GM12878 (cell line): ENCODE results near the gene DARS1. TPM values are rescaled to one million over a fixed set of nuclear protein-coding genes. Genes with fewer than 3 reads are reported as not detected.
A peak's percentile ranks its signal among the peaks of the same experiment; 100 is the strongest.

Experiments used
- ASH2L ChIP-seq: fragments of 300-600, 200-600 bp; sonication (generic); IDR thresholded peaks from 2 replicates; pipeline ENCODE4 v1.6.1; 2017; ENCODE audit warnings: low read depth, mild to moderate bottlenecking, borderline replicate concordance
- BCLAF1 ChIP-seq: fragments of 450-650 bp; IDR thresholded peaks from 2 replicates; pipeline ENCODE4 v1.6.1; 2017; ENCODE audit warnings: antibody characterized with exemption, mild to moderate bottlenecking, moderate library complexity
- EP300 ChIP-seq, 2 experiments: fragments of 150-350 bp in 1 of 2; IDR thresholded peaks; 2 replicates each; pipeline ENCODE4 v1.6.1; 2011 to 2012; ENCODE audit warnings: low read depth in 2 of 2, low read length in 2 of 2, borderline replicate concordance in 1 of 2, improper control_type of control experiment in 1 of 2, inconsistent platforms in 1 of 2; ENCODE audit not compliant: control insufficient read depth in 1 of 2
- ESRRA ChIP-seq: IDR thresholded peaks from 2 replicates; pipeline ENCODE4 v1.6.1; 2012; ENCODE audit warnings: mild to moderate bottlenecking, low read length, improper control_type of control experiment
- HDAC2 ChIP-seq: fragments of 200-600 bp; sonication (generic); IDR thresholded peaks from 2 replicates; pipeline ENCODE4 v1.6.1; 2017
- IRF5 ChIP-seq: fragments of 450-650 bp; IDR thresholded peaks from 2 replicates; pipeline ENCODE4 v1.6.1; 2017; ENCODE audit warnings: borderline replicate concordance
- MEF2A ChIP-seq: IDR thresholded peaks from 2 replicates; pipeline ENCODE4 v1.6.1; 2011; ENCODE audit warnings: low read depth, mild to moderate bottlenecking, low read length, moderate library complexity; ENCODE audit not compliant: insufficient read depth
- NBN ChIP-seq: fragments of 450-650 bp; IDR thresholded peaks from 2 replicates; pipeline ENCODE4 v1.6.1; 2016
- NFIC ChIP-seq: IDR thresholded peaks from 2 replicates; pipeline ENCODE4 v1.6.1; 2012; ENCODE audit warnings: low read depth, mild to moderate bottlenecking, inconsistent platforms, low read length, moderate library complexity
- NFYA ChIP-seq: IDR thresholded peaks from 2 replicates; pipeline ENCODE4 v1.6.1; 2011; ENCODE audit warnings: low read depth, mild to moderate bottlenecking, low read length, improper control_type of control experiment, borderline replicate concordance
- NFYB ChIP-seq: IDR thresholded peaks from 2 replicates; pipeline ENCODE4 v1.6.1; 2011; ENCODE audit warnings: low read depth, mild to moderate bottlenecking, low read length, improper control_type of control experiment, moderate library complexity; ENCODE audit not compliant: insufficient read depth
- PBX3 ChIP-seq: IDR thresholded peaks from 2 replicates; pipeline ENCODE4 v1.6.1; 2011; ENCODE audit warnings: mild to moderate bottlenecking, low read depth, low read length, moderate library complexity; ENCODE audit not compliant: insufficient replicate concordance
- POLR2A ChIP-seq: IDR thresholded peaks from 2 replicates; pipeline ENCODE4 v1.6.1; 2011; ENCODE audit warnings: low read depth, mild to moderate bottlenecking, low read length
- POU2F2 ChIP-seq: IDR thresholded peaks from 3 replicates; pipeline ENCODE4 v1.6.1; 2011; ENCODE audit warnings: low read depth, mild to moderate bottlenecking, low read length, borderline replicate concordance
- RB1 ChIP-seq: fragments of 450-650 bp; formaldehyde crosslinking; IDR thresholded peaks from 2 replicates; pipeline ENCODE4 v1.6.1; 2017; ENCODE audit warnings: mild to moderate bottlenecking, borderline replicate concordance
- RCOR1 ChIP-seq: conservative IDR thresholded peaks from 2 replicates; pipeline ENCODE4 v1.6.1; 2012; ENCODE audit warnings: low read depth, low read length, improper control_type of control experiment
- RFX5 ChIP-seq: IDR thresholded peaks from 2 replicates; pipeline ENCODE4 v1.6.1; 2011; ENCODE audit warnings: low read depth, low read length, improper control_type of control experiment
- SMAD1 ChIP-seq: fragments of 450-650 bp; IDR thresholded peaks from 2 replicates; pipeline ENCODE4 v1.6.1; 2018; ENCODE audit warnings: mild to moderate bottlenecking, low read depth; ENCODE audit not compliant: partially characterized antibody
- SRF ChIP-seq, 2 experiments: IDR thresholded peaks; 2 replicates each; pipeline ENCODE4 v1.6.1; 2011; ENCODE audit warnings: low read depth in 2 of 2, low read length in 2 of 2, mild to moderate bottlenecking in 1 of 2, moderate library complexity in 1 of 2
- TARDBP ChIP-seq: IDR thresholded peaks from 2 replicates; pipeline ENCODE4 v1.6.1; 2016; ENCODE audit warnings: borderline replicate concordance
- ZBED1 ChIP-seq: IDR thresholded peaks from 2 replicates; pipeline ENCODE4 v1.6.1; 2016; ENCODE audit warnings: borderline replicate concordance
- ZNF207 ChIP-seq: fragments of 450-650 bp; IDR thresholded peaks from 2 replicates; pipeline ENCODE4 v1.6.1; 2014; ENCODE audit warnings: antibody characterized with exemption, mild to moderate bottlenecking, borderline replicate concordance
- ZNF274 ChIP-seq: IDR thresholded peaks from one replicate; pipeline ENCODE4 v1.8.0; 2011; ENCODE audit not compliant: insufficient read length, insufficient read depth
- polyA plus RNA-seq, 11 experiments: library from polyadenylated mRNA; depleted of rRNA in 4 of 11; unstranded in 6 of 11; stranded (reverse) in 5 of 11; fragments of >200 nt; fragmentation: Nextera tagmentation in 4 of 11; fragmentation: Illumina TruSeq in 1 of 11; extraction: Ambion mirVana in 4 of 11; extraction: Trizol in 1 of 11; gene quantifications; 1 replicate in 1 of 11; 2 replicates in 10 of 11; pipeline versions ENCODE4 v1.2.1 to v1.2.3, GENCODE V29; 2011 to 2016; ENCODE audit warnings: inconsistent platforms in 2 of 11, missing spikeins in 2 of 11, low read depth in 1 of 11
- total RNA-seq, 4 experiments: library from RNA; depleted of rRNA in 3 of 4; stranded (reverse); fragments of >200 nt in 3 of 4; fragmentation: Illumina TruSeq in 1 of 4; extraction: Trizol in 1 of 4; gene quantifications; 2 replicates each; pipeline versions ENCODE4 v1.2.1 to v1.2.3, GENCODE V29; 2013 to 2021
- TF ChIP-seq, protein P1 (sequence below): IDR thresholded peaks from 2 replicates; pipeline ENCODE4 v1.6.1; 2012; ENCODE audit warnings: low read depth, low read length, improper control_type of control experiment
- TF ChIP-seq, protein P2 (sequence below): IDR thresholded peaks from 2 replicates; pipeline ENCODE4 v1.6.1; 2011; ENCODE audit warnings: low read depth, low read length, improper control_type of control experiment, borderline replicate concordance

DARS1 gene
- total and polyA plus RNA-seq, 10 of the 15 experiments (the other 5 are each of a cell fraction or from before 2014, with no cell fraction given) = 91.0 to 387 (median 137) TPM

DNA sequence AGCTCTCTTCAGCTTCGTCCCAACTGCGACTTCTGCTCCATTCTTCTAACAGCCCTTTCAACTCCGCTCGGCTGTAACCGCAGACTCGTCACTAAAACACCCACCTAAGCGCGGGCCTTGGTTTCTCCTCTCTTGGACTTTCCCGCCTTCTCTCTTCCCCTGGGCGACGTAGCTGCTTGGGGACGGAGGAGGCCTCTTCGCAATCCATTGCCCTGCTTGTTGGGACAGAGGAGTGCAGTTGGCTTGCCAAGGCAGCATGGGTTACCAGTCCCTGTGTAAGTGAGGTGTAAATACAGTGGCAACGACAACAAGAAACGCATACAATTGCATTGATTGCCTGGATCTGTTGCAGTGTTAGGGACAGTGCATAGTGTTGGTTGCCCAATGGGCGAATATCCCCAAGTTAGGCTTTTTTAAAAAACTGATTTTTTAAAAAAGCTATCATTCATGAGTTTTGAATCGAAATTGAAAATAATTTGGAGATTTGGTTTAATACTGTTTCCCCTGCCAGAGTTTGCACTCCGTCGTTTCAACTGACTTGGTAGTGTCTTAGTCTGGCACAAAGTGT, 484 bp upstream of the DARS1 start (continued):
- no peak for TF ChIP-seq HDAC2
- no peak for TF ChIP-seq BCLAF1
- no peak for TF ChIP-seq RCOR1
- TF ChIP-seq ASH2L = no peak
- peak in 1 of 2 experiments; percentile 50; a peak in 1 of 4 replicates for TF ChIP-seq EP300 (IDR thresholded peaks at IDR 0.05; ENCODE audit: borderline replicate concordance in 1 of 2, control insufficient read depth in 1 of 2, low read depth in 2 of 2, low read length in 2 of 2)
- TF ChIP-seq NBN = peak; percentile 71
- no peak for TF ChIP-seq NFIC
- no peak for TF ChIP-seq TARDBP
- TF ChIP-seq POU2F2 = no peak; the same call in 2 of the 3 replicates
- no peak for TF ChIP-seq MEF2A
- no peak for TF ChIP-seq ZBED1
- TF ChIP-seq NFYA = no peak
- TF ChIP-seq NFYB = no peak
- peak; percentile 28 for TF ChIP-seq SMAD1
- TF ChIP-seq ZNF207 = no peak
- TF ChIP-seq, protein P1, sequence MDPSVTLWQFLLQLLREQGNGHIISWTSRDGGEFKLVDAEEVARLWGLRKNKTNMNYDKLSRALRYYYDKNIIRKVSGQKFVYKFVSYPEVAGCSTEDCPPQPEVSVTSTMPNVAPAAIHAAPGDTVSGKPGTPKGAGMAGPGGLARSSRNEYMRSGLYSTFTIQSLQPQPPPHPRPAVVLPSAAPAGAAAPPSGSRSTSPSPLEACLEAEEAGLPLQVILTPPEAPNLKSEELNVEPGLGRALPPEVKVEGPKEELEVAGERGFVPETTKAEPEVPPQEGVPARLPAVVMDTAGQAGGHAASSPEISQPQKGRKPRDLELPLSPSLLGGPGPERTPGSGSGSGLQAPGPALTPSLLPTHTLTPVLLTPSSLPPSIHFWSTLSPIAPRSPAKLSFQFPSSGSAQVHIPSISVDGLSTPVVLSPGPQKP = no peak
- TF ChIP-seq RFX5 = no peak
- no peak for TF ChIP-seq ZNF274
- no peak for TF ChIP-seq ESRRA
- TF ChIP-seq POLR2A = no peak
- TF ChIP-seq PBX3 = no peak
- no peak for TF ChIP-seq IRF5
- TF ChIP-seq, protein P2, sequence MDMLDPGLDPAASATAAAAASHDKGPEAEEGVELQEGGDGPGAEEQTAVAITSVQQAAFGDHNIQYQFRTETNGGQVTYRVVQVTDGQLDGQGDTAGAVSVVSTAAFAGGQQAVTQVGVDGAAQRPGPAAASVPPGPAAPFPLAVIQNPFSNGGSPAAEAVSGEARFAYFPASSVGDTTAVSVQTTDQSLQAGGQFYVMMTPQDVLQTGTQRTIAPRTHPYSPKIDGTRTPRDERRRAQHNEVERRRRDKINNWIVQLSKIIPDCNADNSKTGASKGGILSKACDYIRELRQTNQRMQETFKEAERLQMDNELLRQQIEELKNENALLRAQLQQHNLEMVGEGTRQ = no peak
- peak; percentile 98 for TF ChIP-seq RB1
- TF ChIP-seq SRF (IDR thresholded peaks at IDR 0.05; ENCODE audit: low read depth in 2 of 2, low read length in 2 of 2) = no peak
